GM12874 (cell line): Measurements from ENCODE around the gene MOB1A.

Experiments
- CTCF ChIP-seq: IDR thresholded peaks from 2 replicates; pipeline ENCODE4 v1.5.1; 2011; ENCODE audit warnings: low read depth, mild to moderate bottlenecking, control low read depth, low read length, moderate library complexity; ENCODE audit not compliant: insufficient read depth

Gene MOB1A

GRCh38 chr2:74183878-74184277, 5.2 kb upstream of the MOB1A start:
- no peak for TF ChIP-seq CTCF

- TF ChIP-seq CTCF = no peak
Measured at GRCh38 chr2:74181739-74182138, 3.1 kb upstream of the MOB1A start.

- TF ChIP-seq CTCF = 0 out of 2 replicates have a peak, but pooled peaks have one; percentile 5
Measured at GRCh38 chr2:74179063-74179865, 585 bp upstream of the MOB1A start.

- TF ChIP-seq CTCF = no peak
Measured at GRCh38 chr2:74177696-74178095, 983 bp downstream of the MOB1A start.

GRCh38 chr2:74174909-74175308, 3.8 kb downstream of the MOB1A start:
- TF ChIP-seq CTCF = no peak

GRCh38 chr2:74168739-74169138, 9.9 kb downstream of the MOB1A start:
- TF ChIP-seq CTCF = no peak

GRCh38 chr2:74164761-74165160, 13.9 kb downstream of the MOB1A start:
- no peak for TF ChIP-seq CTCF
